ENCODE results near the gene JSRP1.

Gene JSRP1

DNA sequence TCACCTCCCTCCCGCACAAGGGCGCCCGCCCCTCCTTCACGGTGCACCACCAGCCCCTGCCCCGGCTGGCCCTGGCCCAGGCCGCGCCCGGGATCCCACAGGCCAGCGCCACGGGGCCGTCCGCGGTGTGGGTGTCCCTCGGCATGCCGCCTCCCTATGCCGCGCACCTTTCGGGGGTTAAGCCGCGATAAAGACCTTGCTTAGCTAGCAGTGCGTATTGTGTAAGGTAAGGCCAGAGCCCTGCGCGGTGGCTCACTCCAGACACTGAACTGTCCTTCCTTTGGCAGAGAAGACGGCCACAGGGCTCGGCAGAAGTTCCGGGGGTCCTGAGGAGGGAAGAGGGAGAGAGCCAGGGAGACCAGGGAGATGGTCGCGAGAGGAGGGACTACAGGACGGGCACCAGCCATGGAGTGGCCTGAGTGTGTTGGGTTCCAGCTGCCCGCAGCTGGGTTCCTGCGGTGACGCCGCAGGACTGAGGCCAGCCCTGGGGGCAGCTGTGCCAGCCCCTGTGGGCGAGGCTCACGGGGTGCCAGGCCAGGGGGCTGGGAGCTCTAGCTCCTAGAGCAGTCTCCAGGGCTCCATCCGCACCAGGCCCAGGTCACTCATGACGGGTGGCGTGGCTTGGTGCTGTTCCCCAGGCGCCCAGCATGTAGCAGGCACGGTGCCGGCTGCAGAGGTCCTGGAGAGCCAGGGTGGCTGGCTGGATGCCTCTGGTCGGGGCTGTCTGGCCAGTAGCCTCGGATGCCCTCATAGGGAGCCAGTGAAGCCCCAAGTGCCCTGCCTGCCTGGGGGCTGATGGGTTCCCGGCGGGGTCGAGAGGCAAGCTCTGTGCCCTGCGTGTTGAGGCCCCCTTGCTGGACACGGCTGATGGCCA lies 27.8 kb downstream of the JSRP1 start:
- H3K9ac ChIP-seq: peak overlapping the region; percentile 35; the same call in 1 of the 2 replicates
- no peak overlapping the region for H2AFZ ChIP-seq (ENCODE audit: low read depth)
- TF ChIP-seq, protein P1, sequence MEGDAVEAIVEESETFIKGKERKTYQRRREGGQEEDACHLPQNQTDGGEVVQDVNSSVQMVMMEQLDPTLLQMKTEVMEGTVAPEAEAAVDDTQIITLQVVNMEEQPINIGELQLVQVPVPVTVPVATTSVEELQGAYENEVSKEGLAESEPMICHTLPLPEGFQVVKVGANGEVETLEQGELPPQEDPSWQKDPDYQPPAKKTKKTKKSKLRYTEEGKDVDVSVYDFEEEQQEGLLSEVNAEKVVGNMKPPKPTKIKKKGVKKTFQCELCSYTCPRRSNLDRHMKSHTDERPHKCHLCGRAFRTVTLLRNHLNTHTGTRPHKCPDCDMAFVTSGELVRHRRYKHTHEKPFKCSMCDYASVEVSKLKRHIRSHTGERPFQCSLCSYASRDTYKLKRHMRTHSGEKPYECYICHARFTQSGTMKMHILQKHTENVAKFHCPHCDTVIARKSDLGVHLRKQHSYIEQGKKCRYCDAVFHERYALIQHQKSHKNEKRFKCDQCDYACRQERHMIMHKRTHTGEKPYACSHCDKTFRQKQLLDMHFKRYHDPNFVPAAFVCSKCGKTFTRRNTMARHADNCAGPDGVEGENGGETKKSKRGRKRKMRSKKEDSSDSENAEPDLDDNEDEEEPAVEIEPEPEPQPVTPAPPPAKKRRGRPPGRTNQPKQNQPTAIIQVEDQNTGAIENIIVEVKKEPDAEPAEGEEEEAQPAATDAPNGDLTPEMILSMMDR (conservative IDR thresholded peaks at IDR 0.05; ENCODE audit: low read depth, low read length): no peak
- H3K79me2 ChIP-seq (ENCODE audit: insufficient read depth, low read depth): peaks cover 7% of the 10 kb centered on the region; the same call in 1 of the 2 replicates
- H3K4me3 ChIP-seq (IDR thresholded peaks at IDR 0.05; ENCODE audit: insufficient read depth, low read depth, low read length): no peak overlapping the region
- H3K27ac ChIP-seq: peak overlapping the region; percentile 81
- H3K36me3 ChIP-seq (ENCODE audit: insufficient read depth): peaks cover 7% of the 10 kb centered on the region; the same call in 1 of the 2 replicates
- H3K4me2 ChIP-seq: peak overlapping the region; percentile 29
- no peaks in the 10 kb centered on the region for H3K27me3 ChIP-seq (ENCODE audit: insufficient read depth, low read depth)
- peaks cover 23% of the 10 kb centered on the region for H3K4me1 ChIP-seq (ENCODE audit: low read depth, poor library complexity, severe bottlenecking)
- H4K20me1 ChIP-seq (ENCODE audit: insufficient read depth): no peaks in the 10 kb centered on the region

DNA sequence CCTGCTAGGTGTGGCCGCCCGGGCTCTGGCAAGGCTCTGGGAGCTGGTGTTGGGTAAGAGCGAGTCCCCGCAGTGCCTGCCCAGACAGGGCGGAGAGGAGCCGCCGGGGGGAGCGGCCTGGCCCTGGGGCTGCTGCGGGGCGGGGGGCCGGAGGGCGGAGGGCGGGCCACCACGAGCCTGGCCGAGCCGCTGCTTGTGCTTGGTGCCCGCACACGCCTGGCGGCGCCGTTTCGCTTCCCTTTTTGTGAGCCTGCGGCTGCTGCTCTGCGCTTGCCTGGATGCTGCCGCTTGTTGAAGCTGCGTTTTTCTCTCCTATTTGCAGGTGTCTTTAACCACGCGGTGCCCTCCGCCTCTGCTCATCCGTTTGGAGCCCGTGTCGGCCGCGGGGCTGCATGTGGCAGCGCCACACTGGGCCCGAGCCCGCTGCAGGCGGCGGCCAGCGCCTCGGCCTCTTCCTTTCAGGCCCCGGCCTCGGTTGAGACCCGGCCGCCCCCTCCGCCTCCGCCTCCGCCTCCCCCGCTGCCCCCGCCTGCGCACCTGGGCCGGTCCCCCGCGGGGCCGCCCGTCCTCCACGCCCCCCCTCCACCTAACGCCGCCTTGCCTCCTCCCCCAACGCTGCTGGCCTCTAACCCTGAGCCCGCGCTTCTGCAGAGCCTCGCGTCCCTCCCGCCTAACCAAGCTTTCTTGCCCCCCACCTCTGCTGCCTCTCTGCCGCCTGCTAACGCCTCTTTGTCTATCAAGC lies 28.6 kb downstream of the JSRP1 start:
- H3K27me3 ChIP-seq (ENCODE audit: insufficient read depth, low read depth): no peaks in the 10 kb centered on the region
- H3K4me1 ChIP-seq (ENCODE audit: low read depth, poor library complexity, severe bottlenecking): peaks cover 16% of the 10 kb centered on the region
- H3K36me3 ChIP-seq (ENCODE audit: insufficient read depth): peaks cover 3% of the 10 kb centered on the region; the same call in 1 of the 2 replicates
- peak overlapping the region; percentile 81 for H3K27ac ChIP-seq
- TF ChIP-seq, protein P1 (conservative IDR thresholded peaks at IDR 0.05; ENCODE audit: low read depth, low read length): 0 out of 2 replicates have a peak, but pooled peaks have one; percentile 4
- H3K4me3 ChIP-seq (IDR thresholded peaks at IDR 0.05; ENCODE audit: insufficient read depth, low read depth, low read length): no peak overlapping the region
- H2AFZ ChIP-seq (ENCODE audit: low read depth): no peak overlapping the region
- H3K9ac ChIP-seq: peak overlapping the region; percentile 35; the same call in 1 of the 2 replicates
- H3K4me2 ChIP-seq: peak overlapping the region; percentile 56
- no peaks in the 10 kb centered on the region for H3K79me2 ChIP-seq (ENCODE audit: insufficient read depth, low read depth)
- no peaks in the 10 kb centered on the region for H4K20me1 ChIP-seq (ENCODE audit: insufficient read depth)

GRCh38 chr19:2226840-2227360 lies 29.3 kb downstream of the JSRP1 start:
- Histone ChIP-seq H3K27ac (peak overlapping the region; percentile 81; the same call in 1 of the 2 replicates), H3K4me1 (ENCODE audit: low read depth, poor library complexity, severe bottlenecking) (peaks cover 16% of the 10 kb centered on the region), H4K20me1 (ENCODE audit: insufficient read depth) (no peaks in the 10 kb centered on the region), H3K27me3 (ENCODE audit: insufficient read depth, low read depth) (no peaks in the 10 kb centered on the region), H2AFZ (ENCODE audit: low read depth) (no peak overlapping the region), H3K4me3 (IDR thresholded peaks at IDR 0.05; ENCODE audit: insufficient read depth, low read depth, low read length) (no peak overlapping the region), H3K9ac (no peak overlapping the region), H3K4me2 (peak overlapping the region; percentile 56), H3K36me3 (ENCODE audit: insufficient read depth) (0 out of 2 replicates have a peak, but pooled peaks cover 3% of the 10 kb centered on the region), H3K79me2 (ENCODE audit: insufficient read depth, low read depth) (no peaks in the 10 kb centered on the region)
- TF ChIP-seq, protein P1 (conservative IDR thresholded peaks at IDR 0.05; ENCODE audit: low read depth, low read length): no peak

- no peaks in the 10 kb centered on the region for H4K20me1 ChIP-seq (ENCODE audit: insufficient read depth)
- no peak overlapping the region for H3K27ac ChIP-seq
- H3K4me2 ChIP-seq: no peak overlapping the region
- H2AFZ ChIP-seq (ENCODE audit: low read depth): no peak overlapping the region
- no peaks in the 10 kb centered on the region for H3K27me3 ChIP-seq (ENCODE audit: insufficient read depth, low read depth)
- H3K9ac ChIP-seq: no peak overlapping the region
- no peak overlapping the region for H3K4me3 ChIP-seq (IDR thresholded peaks at IDR 0.05; ENCODE audit: insufficient read depth, low read depth, low read length)
- H3K36me3 ChIP-seq (ENCODE audit: insufficient read depth): 0 out of 2 replicates have a peak, but pooled peaks cover 3% of the 10 kb centered on the region
- H3K4me1 ChIP-seq (ENCODE audit: low read depth, poor library complexity, severe bottlenecking): peaks cover 16% of the 10 kb centered on the region
- TF ChIP-seq, protein P1 (conservative IDR thresholded peaks at IDR 0.05; ENCODE audit: low read depth, low read length): no peak
- no peaks in the 10 kb centered on the region for H3K79me2 ChIP-seq (ENCODE audit: insufficient read depth, low read depth)
Observed at GRCh38 chr19:2226051-2226839, 30.0 kb downstream of the JSRP1 start.
